HepG2 (cell line): ENCODE measurements around the gene TPD52L2. TPM values are rescaled to one million over a fixed set of nuclear protein-coding genes. Genes with fewer than 3 reads are reported as not detected.

ENCODE experiments used
- ATF7-NPFF ChIP-seq: sonication (generic); formaldehyde crosslinking; IDR thresholded peaks from 2 replicates; pipeline ENCODE4 v1.8.1; 2023; ENCODE audit warnings: mild to moderate bottlenecking, low read depth, missing genetic modification reagents, moderate library complexity
- DRAP1 ChIP-seq: IDR thresholded peaks from 2 replicates; pipeline ENCODE4 v1.6.1; 2016; ENCODE audit warnings: missing genetic modification reagents, missing compliant biosample characterization
- EP300 ChIP-seq, 3 experiments: sonication (generic) in 1 of 3; formaldehyde crosslinking in 1 of 3; IDR thresholded peaks; 2 replicates each; pipeline versions ENCODE4 v1.5.1 to v1.6.1; 2011 to 2020; ENCODE audit warnings: low read depth in 2 of 3, low read length in 2 of 3, borderline replicate concordance in 1 of 3, improper control_type of control experiment in 1 of 3, mild to moderate bottlenecking in 1 of 3, missing genetic modification reagents in 1 of 3, moderate library complexity in 1 of 3
- HNF1A ChIP-seq, 2 experiments: sonication (generic) in 1 of 2; formaldehyde crosslinking in 1 of 2; IDR thresholded peaks; 2 replicates each; pipeline versions ENCODE4 v1.4.0 to v1.6.1; 2016 to 2020; ENCODE audit warnings: borderline replicate concordance in 1 of 2, low read depth in 1 of 2, mild to moderate bottlenecking in 1 of 2, missing genetic modification reagents in 1 of 2
- PHF5A ChIP-seq: IDR thresholded peaks from one replicate; pipeline ENCODE4 v1.6.1; 2018; ENCODE audit warnings: low read depth, missing genetic modification reagents; ENCODE audit not compliant: unreplicated experiment
- REL ChIP-seq: sonication (generic); formaldehyde crosslinking; conservative IDR thresholded peaks from 2 replicates; pipeline ENCODE4 v1.8.0; 2022; ENCODE audit warnings: mild to moderate bottlenecking, missing genetic modification reagents, moderate library complexity
- RORA ChIP-seq: sonication (generic); formaldehyde crosslinking; IDR thresholded peaks from 2 replicates; pipeline ENCODE4 v1.5.0; 2020; ENCODE audit warnings: mild to moderate bottlenecking, missing genetic modification reagents, moderate library complexity
- SAP130 ChIP-seq: IDR thresholded peaks from 2 replicates; pipeline ENCODE4 v1.6.1; 2016; ENCODE audit warnings: low read depth
- SMARCE1 ChIP-seq: fragments of 450-650 bp; IDR thresholded peaks from 2 replicates; pipeline ENCODE4 v1.6.1; 2017; ENCODE audit warnings: borderline replicate concordance
- SPEN ChIP-seq: sonication (generic); formaldehyde crosslinking; IDR thresholded peaks from 2 replicates; pipeline ENCODE4 v1.5.1; 2020; ENCODE audit warnings: low read depth, mild to moderate bottlenecking, missing genetic modification reagents
- SRSF9 ChIP-seq: fragments of 200-400 bp; formaldehyde crosslinking; IDR thresholded peaks from 2 replicates; pipeline ENCODE4 v1.6.1; 2018; ENCODE audit warnings: borderline replicate concordance, mild to moderate bottlenecking, low read depth, low read length; ENCODE audit not compliant: insufficient read depth, poor library complexity, severe bottlenecking
- ZFX ChIP-seq: sonication (generic); formaldehyde crosslinking; IDR thresholded peaks from 2 replicates; pipeline ENCODE4 v1.4.0; 2020; ENCODE audit warnings: mild to moderate bottlenecking, low read depth, missing genetic modification reagents, moderate library complexity
- ZNF251 ChIP-seq: sonication (generic); formaldehyde crosslinking; IDR thresholded peaks from 2 replicates; pipeline ENCODE4 v1.9.0; 2021; ENCODE audit warnings: mild to moderate bottlenecking, missing genetic modification reagents
- ZNF263 ChIP-seq: sonication (generic); formaldehyde crosslinking; IDR thresholded peaks from 2 replicates; pipeline ENCODE4 v1.4.0; 2020; ENCODE audit warnings: missing genetic modification reagents
- ZNF34 ChIP-seq: sonication (generic); formaldehyde crosslinking; IDR thresholded peaks from 2 replicates; pipeline ENCODE4 v1.4.0; 2020; ENCODE audit warnings: mild to moderate bottlenecking, missing genetic modification reagents, borderline replicate concordance
- ZNF414 ChIP-seq: sonication (generic); formaldehyde crosslinking; IDR thresholded peaks from 2 replicates; pipeline ENCODE4 v1.5.0; 2020; ENCODE audit warnings: missing genetic modification reagents
- ZNF512 ChIP-seq: sonication (generic); formaldehyde crosslinking; IDR thresholded peaks from 2 replicates; pipeline ENCODE4 v1.4.0; 2020; ENCODE audit warnings: mild to moderate bottlenecking, missing genetic modification reagents
- ZNF691 ChIP-seq: sonication (generic); formaldehyde crosslinking; IDR thresholded peaks from 2 replicates; pipeline ENCODE4 v1.4.0; 2020; ENCODE audit warnings: missing genetic modification reagents, low read depth, mild to moderate bottlenecking, borderline replicate concordance
- polyA plus RNA-seq, 8 experiments: library from polyadenylated mRNA; depleted of rRNA in 3 of 8; stranded (reverse) in 7 of 8; unstranded in 1 of 8; fragments of >200 nt; fragmentation: Illumina TruSeq in 4 of 8; extraction: Trizol in 4 of 8; gene quantifications; 2 replicates each; pipeline versions ENCODE4 v1.2.1 to v1.2.3, GENCODE V29; 2011 to 2016; ENCODE audit warnings: low read depth in 4 of 8, missing spikeins in 1 of 8, mixed read lengths in 1 of 8; ENCODE audit not compliant: insufficient read depth in 1 of 8
- total RNA-seq, 5 experiments: library from RNA; depleted of rRNA; stranded (reverse); fragments of >200 nt; fragmentation: Illumina TruSeq; extraction: Trizol; gene quantifications; 2 replicates each; pipeline ENCODE4 v1.2.3, GENCODE V29; 2016; ENCODE audit warnings: low read depth in 1 of 5

TPD52L2 gene
- total and polyA plus RNA-seq, 2 of the 13 experiments (the other 11 are each of a cell fraction or from before 2014, with no cell fraction given), result 156 to 184 TPM

GRCh38 chr20:63854069-63854765 lies 10.9 kb upstream of the TPD52L2 start (continued):
- TF ChIP-seq ZNF691 (CRISPR knock-in tag) (peak; percentile 66; the same call in 1 of the 2 replicates), PHF5A (CRISPR knock-in tag) (no peak), ZFX (CRISPR knock-in tag) (peak; percentile 82), ZNF512 (CRISPR knock-in tag) (no peak), SPEN (no peak; the same call in none of the 2 replicates), ZNF414 (CRISPR knock-in tag) (no peak; the same call in 1 of the 2 replicates), SMARCE1 (no peak), ZNF34 (CRISPR knock-in tag) (no peak), ATF7-NPFF (CRISPR knock-in tag) (no peak), EP300 (IDR thresholded peaks at IDR 0.05; ENCODE audit: low read depth in 2 of 2, low read length in 2 of 2) (no peak), EP300 (CRISPR knock-in tag; IDR thresholded peaks at IDR 0.05; ENCODE audit: borderline replicate concordance) (peak; percentile 55; the same call in 1 of the 2 replicates), HNF1A (IDR thresholded peaks at IDR 0.05; ENCODE audit: low read depth) (no peak), HNF1A (CRISPR knock-in tag; IDR thresholded peaks at IDR 0.05; ENCODE audit: borderline replicate concordance) (peak; percentile 51; the same call in 1 of the 2 replicates), SRSF9 (no peak), RORA (CRISPR knock-in tag) (no peak), SAP130 (peak; percentile 49), REL (CRISPR knock-in tag) (no peak), ZNF263 (CRISPR knock-in tag) (peak; percentile 60), ZNF251 (CRISPR knock-in tag) (peak; percentile 88; the same call in 1 of the 2 replicates), DRAP1 (peak; percentile 77; the same call in 1 of the 2 replicates)
